OCI-LY3 (cell line): Measurements from ENCODE around the gene BCKDK.
A peak's percentile ranks its signal among the peaks of the same experiment; 100 is the strongest.

Experiments
- H2AFZ ChIP-seq: fragments of 200-600, 300-600 bp; shearing (Covaris generic); 2 replicates; pipeline ENCODE4 v1.6.0; 2014; ENCODE audit warnings: antibody characterized with exemption, low read depth, low read length
- H3K27ac ChIP-seq: fragments of 200-600, 300-600 bp; sonication (generic); 2 replicates; pipeline ENCODE4 v1.5.1; 2014; ENCODE audit warnings: mild to moderate bottlenecking, low read length, moderate library complexity, mixed read lengths
- H3K27me3 ChIP-seq: fragments of 200-600, 300-600 bp; sonication (generic); 2 replicates; pipeline ENCODE4 v1.6.1; 2014; ENCODE audit warnings: low read depth, low read length, mixed read lengths
- H3K36me3 ChIP-seq: fragments of 200-600, 300-600 bp; sonication (generic); replicated peaks from 2 replicates; pipeline ENCODE3; 2014; ENCODE audit warnings: low read depth, low read length, mixed read lengths
- H3K4me1 ChIP-seq: fragments of 300-600, 200-600 bp; sonication (generic); 2 replicates; pipeline ENCODE4 v1.6.1; 2014; ENCODE audit warnings: low read length, mixed read lengths
- H3K4me2 ChIP-seq: fragments of 200-600, 300-600 bp; sonication (generic); 2 replicates; pipeline ENCODE4 v1.6.1; 2014; ENCODE audit warnings: low read length, mixed read lengths
- H3K4me3 ChIP-seq: fragments of 300-600, 200-600 bp; sonication (generic); 2 replicates; pipeline ENCODE4 v1.5.1; 2014; ENCODE audit warnings: antibody characterized with exemption, mild to moderate bottlenecking, low read length, moderate library complexity
- H3K79me2 ChIP-seq: fragments of 300-600, 200-600 bp; shearing (Covaris generic); 2 replicates; pipeline ENCODE4 v1.6.1; 2014; ENCODE audit warnings: mild to moderate bottlenecking, low read length, mixed read lengths
- H3K9ac ChIP-seq: fragments of 300-600, 200-600 bp; shearing (Covaris generic); 2 replicates; pipeline ENCODE4 v1.6.0; 2014; ENCODE audit warnings: mild to moderate bottlenecking, low read length, moderate library complexity
- H3K9me3 ChIP-seq: fragments of 200-600, 300-600 bp; shearing (Covaris generic); 2 replicates; pipeline ENCODE4 v1.6.1; 2014; ENCODE audit warnings: low read length, mixed read lengths; ENCODE audit not compliant: insufficient read depth
- H4K20me1 ChIP-seq: fragments of 200-600, 300-600 bp; sonication (generic); 2 replicates; pipeline ENCODE4 v1.6.1; 2016; ENCODE audit warnings: low read length, mixed read lengths; ENCODE audit not compliant: insufficient read depth
- EZH2phosphoT487 ChIP-seq: fragments of 200-600 bp; shearing (Covaris generic); IDR thresholded peaks from 2 replicates; pipeline ENCODE4 v1.6.1; 2018; ENCODE audit warnings: antibody characterized with exemption, mixed run types, low read depth
- TF ChIP-seq, protein P1 (sequence below): fragments of 200-600, 300-600 bp; sonication (generic); IDR thresholded peaks from 2 replicates; pipeline ENCODE4 v1.5.1; 2014; ENCODE audit warnings: antibody characterized with exemption, low read length, low read depth

BCKDK gene

DNA sequence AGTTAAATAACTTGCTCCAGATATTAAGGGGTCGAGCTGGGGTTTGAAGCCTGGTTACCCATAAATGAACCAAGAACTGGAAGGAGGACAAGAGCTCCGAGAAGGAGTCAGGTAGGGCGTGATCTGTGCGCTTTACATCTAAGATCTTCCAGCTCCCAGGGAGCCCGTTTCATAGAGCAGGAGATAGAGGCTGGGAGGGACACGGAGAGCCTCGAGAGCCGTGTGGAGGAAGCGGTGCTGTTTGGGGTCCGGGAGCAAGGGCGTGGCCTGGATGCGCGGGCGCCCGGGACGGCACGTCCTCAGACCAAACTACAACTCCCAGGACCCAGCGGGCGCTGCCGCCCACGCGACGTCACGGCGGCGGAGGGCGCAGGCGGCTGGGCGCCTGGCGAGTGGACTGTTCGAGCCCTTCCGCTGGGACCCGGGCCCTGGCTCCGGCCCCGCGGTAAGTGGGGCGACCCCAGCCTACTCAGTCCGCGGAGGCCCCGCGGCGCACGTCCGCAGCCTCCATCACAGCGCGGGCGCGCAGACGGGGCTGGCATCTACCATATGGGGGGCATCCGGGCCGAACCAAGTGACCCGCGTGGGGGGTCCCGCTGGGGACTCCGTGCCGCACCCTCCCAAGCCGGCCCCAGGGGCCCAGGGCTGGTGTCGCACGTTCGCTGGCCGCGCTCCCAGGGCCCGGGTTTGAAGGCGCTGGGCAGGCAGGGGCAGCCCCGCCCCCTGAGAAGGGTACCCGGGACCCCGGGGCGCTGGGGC is at the start of gene BCKDK:
TSS of gene BCKDK (plus strand) at position 352 of the 759 bp plus-strand sequence. CDS start 838 bp downstream, outside the sequence.
- Histone ChIP-seq H3K27me3 (no peaks in the 10 kb centered on the region), H3K4me2 (peak within 1 kb of the TSS; percentile 99), H3K4me3 (peak within 1 kb of the TSS; percentile 79), H2AFZ (peak within 1 kb of the TSS; percentile 99), H3K9ac (peak within 1 kb of the TSS; percentile 79), H3K27ac (peak within 1 kb of the TSS; percentile 39; the same call in 1 of the 2 replicates), H3K9me3 (no peaks in the 10 kb centered on the region), H3K79me2 (peaks cover 10% of the 10 kb centered on the region; the same call in 1 of the 2 replicates), H4K20me1 (no peaks in the 10 kb centered on the region), H3K4me1 (peaks cover 13% of the 10 kb centered on the region), H3K36me3 (peaks cover 32% of the 10 kb centered on the region)
- TF ChIP-seq, protein P1, sequence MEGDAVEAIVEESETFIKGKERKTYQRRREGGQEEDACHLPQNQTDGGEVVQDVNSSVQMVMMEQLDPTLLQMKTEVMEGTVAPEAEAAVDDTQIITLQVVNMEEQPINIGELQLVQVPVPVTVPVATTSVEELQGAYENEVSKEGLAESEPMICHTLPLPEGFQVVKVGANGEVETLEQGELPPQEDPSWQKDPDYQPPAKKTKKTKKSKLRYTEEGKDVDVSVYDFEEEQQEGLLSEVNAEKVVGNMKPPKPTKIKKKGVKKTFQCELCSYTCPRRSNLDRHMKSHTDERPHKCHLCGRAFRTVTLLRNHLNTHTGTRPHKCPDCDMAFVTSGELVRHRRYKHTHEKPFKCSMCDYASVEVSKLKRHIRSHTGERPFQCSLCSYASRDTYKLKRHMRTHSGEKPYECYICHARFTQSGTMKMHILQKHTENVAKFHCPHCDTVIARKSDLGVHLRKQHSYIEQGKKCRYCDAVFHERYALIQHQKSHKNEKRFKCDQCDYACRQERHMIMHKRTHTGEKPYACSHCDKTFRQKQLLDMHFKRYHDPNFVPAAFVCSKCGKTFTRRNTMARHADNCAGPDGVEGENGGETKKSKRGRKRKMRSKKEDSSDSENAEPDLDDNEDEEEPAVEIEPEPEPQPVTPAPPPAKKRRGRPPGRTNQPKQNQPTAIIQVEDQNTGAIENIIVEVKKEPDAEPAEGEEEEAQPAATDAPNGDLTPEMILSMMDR = no peak
- TF ChIP-seq EZH2phosphoT487 = no peak

DNA sequence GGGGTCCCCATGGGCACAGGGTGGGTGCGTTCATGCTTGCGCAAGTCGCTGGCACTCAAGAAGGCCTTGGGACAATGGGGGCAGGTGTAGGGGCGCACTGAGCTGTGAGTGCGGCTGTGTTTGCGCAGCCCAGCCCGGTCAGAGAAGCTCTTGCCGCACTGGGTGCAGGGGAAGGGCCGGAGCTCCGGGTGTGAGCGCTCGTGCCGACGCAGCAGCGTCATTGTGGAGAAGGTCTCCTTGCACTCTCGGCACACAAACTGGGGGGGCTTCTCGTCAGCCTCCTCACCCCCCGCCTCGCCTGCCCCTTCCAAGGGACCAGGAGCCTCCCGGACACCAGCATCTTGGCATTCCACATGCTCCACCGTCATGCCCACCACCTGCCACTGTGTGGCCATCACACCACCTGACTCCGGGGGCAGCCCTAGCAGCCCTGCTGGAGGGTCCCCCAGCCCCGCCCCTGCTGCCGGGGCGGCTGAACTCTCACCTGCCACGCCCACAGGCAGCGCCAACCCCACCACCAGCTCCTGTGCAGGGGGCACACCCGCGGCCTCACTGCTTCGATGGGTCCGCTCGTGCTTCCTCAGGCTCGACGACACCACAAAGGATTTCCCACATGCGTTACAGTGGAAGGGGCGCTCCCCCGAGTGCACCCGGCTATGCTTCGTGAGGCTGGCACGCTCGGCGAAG is 46.9 kb upstream of the BCKDK start:
- H3K27ac ChIP-seq = no peak overlapping the region
- H3K4me2 ChIP-seq = no peak overlapping the region
- H2AFZ ChIP-seq = no peak overlapping the region
- H3K36me3 ChIP-seq = peaks cover 16% of the 10 kb centered on the region
- peaks cover 4% of the 10 kb centered on the region for H3K79me2 ChIP-seq
- H3K4me3 ChIP-seq = no peak overlapping the region
- H3K9ac ChIP-seq = no peak overlapping the region
- no peaks in the 10 kb centered on the region for H3K4me1 ChIP-seq
- H4K20me1 ChIP-seq = no peaks in the 10 kb centered on the region
- H3K9me3 ChIP-seq = no peaks in the 10 kb centered on the region
- TF ChIP-seq EZH2phosphoT487 = no peak
- no peaks in the 10 kb centered on the region for H3K27me3 ChIP-seq

DNA sequence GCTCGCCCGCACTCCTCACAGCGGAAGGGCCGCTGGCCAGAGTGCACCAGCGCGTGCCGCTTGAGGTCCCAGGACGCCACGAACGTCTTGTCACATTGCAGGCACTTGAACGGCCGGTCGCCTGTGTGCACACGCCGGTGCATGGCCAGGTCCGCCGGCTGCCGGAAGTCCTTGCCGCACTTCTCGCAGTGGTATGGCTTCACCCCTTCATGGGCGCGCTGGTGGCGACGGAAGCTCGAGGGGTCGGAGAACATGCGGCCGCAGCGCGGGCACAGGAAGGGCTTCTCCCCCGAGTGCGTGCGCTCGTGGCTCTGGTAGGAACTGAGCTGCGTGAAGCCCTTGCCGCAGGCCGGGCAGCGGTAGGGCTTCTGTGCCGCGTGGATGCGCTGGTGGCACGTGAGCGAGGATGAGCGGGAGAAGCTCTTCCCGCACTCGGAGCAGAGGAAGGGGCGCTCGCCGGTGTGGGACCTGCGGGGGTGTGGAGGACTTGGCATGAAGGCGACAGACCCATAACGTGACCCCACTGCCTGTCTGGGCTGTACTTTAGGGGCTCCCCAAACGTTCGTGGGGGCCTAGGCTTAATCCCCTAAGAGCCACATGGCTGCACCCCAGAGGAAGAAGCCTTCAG is 46.3 kb upstream of the BCKDK start:
- Histone ChIP-seq H4K20me1 (no peaks in the 10 kb centered on the region), H3K27ac (no peak overlapping the region), H3K4me1 (no peaks in the 10 kb centered on the region), H3K27me3 (no peaks in the 10 kb centered on the region), H2AFZ (no peak overlapping the region), H3K9ac (no peak overlapping the region), H3K36me3 (peaks cover 16% of the 10 kb centered on the region), H3K4me2 (no peak overlapping the region), H3K9me3 (no peaks in the 10 kb centered on the region), H3K4me3 (no peak overlapping the region), H3K79me2 (peaks cover 10% of the 10 kb centered on the region)
- TF ChIP-seq, protein P1 = no peak
- no peak for TF ChIP-seq EZH2phosphoT487

DNA sequence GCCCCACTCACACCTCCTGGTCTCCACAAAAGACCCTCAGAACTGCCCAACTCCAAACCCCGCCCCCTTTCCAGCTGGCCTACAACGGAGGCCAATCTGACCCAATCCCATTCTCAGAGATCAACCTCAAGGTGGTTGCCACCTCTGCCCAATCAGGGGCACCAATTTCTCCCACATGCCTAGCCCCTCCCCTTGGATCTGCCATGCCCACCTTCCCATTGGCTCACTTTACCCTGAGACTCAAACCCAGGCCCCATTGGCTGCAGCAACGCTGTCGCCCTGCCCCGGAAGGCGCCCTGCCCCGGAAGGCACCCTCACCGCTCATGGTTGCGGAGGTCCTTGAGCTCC is 44.7 kb upstream of the BCKDK start:
- no peak overlapping the region for H3K4me2 ChIP-seq
- peaks cover 16% of the 10 kb centered on the region for H3K36me3 ChIP-seq
- peaks cover 18% of the 10 kb centered on the region for H3K79me2 ChIP-seq
- H3K4me3 ChIP-seq = no peak overlapping the region
- no peak overlapping the region for H3K9ac ChIP-seq
- H3K27ac ChIP-seq = no peak overlapping the region
- no peak for TF ChIP-seq EZH2phosphoT487
- TF ChIP-seq, protein P1 = no peak
- 0 out of 2 replicates have a peak, but pooled peaks cover 2% of the 10 kb centered on the region for H4K20me1 ChIP-seq
- H3K9me3 ChIP-seq = no peaks in the 10 kb centered on the region
- no peak overlapping the region for H2AFZ ChIP-seq
- H3K27me3 ChIP-seq = no peaks in the 10 kb centered on the region
- H3K4me1 ChIP-seq = no peaks in the 10 kb centered on the region
